Colonic mucosa (tissue), 4 donors: ENCODE data around the gene AAMDC. TPM values are rescaled to one million over a fixed set of nuclear protein-coding genes. Genes with fewer than 3 reads are reported as not detected.
"Not testable (repeated sequence)": the region's sequence is repeated elsewhere in the genome, so short reads cannot be mapped to it uniquely, and the experiment has no call there.

ENCODE experiments used
- DNase-seq: peaks from one replicate; pipeline ENCODE4 v3.0.0-alpha.2; 2020
- H3K27ac ChIP-seq: fragments of 200-600 bp; one replicate; pipeline ENCODE4 v1.8.0; 2021
- H3K27me3 ChIP-seq: fragments of 200-600 bp; one replicate; pipeline ENCODE4 v1.8.0; 2021
- H3K36me3 ChIP-seq: fragments of 200-600 bp; one replicate; pipeline ENCODE4 v1.8.0; 2021
- H3K4me1 ChIP-seq: fragments of 200-600 bp; one replicate; pipeline ENCODE4 v1.8.0; 2021; ENCODE audit warnings: mild to moderate bottlenecking
- H3K4me3 ChIP-seq: fragments of 200-600 bp; one replicate; pipeline ENCODE4 v1.8.0; 2021
- H3K9ac ChIP-seq, 2 donors: one replicate each; pipeline ENCODE4 v1.7.0; 2013; ENCODE audit warnings: control low read depth in 2 of 2, low read depth in 2 of 2, low read length in 2 of 2
- H3K9me3 ChIP-seq: fragments of 200-600 bp; one replicate; pipeline ENCODE4 v1.8.0; 2021
- intact Hi-C: fragments of 100-400 bp; cut with DNase I; formaldehyde crosslinking; loops from one replicate; pipeline ENCODE4 v1.14.1; 2022
- total RNA-seq, 2 donors: library from RNA; stranded (reverse); fragmentation: NEBNext Ultra II Directional in 1 of 2; extraction: Animal tissue kit (Norgen Biotek cat#: 25700) in 1 of 2; gene quantifications; one replicate each; pipeline ENCODE4 v1.2.1, GENCODE V29; 2021
- TF ChIP-seq, protein P1 (sequence below): fragments of 200-600 bp; IDR thresholded peaks from one replicate; pipeline ENCODE4 v1.8.0; 2022; ENCODE audit warnings: antibody characterized with exemption, mild to moderate bottlenecking
- donor health status: healthy.
- donor health status: DM: no; HTN: no; CAD: no.
- donor health status: DM: no; HTN: no; CAD: no.

The AAMDC gene
- total RNA-seq, 2 donors from 2014 or later = 12.9 to 20.0 TPM

DNA sequence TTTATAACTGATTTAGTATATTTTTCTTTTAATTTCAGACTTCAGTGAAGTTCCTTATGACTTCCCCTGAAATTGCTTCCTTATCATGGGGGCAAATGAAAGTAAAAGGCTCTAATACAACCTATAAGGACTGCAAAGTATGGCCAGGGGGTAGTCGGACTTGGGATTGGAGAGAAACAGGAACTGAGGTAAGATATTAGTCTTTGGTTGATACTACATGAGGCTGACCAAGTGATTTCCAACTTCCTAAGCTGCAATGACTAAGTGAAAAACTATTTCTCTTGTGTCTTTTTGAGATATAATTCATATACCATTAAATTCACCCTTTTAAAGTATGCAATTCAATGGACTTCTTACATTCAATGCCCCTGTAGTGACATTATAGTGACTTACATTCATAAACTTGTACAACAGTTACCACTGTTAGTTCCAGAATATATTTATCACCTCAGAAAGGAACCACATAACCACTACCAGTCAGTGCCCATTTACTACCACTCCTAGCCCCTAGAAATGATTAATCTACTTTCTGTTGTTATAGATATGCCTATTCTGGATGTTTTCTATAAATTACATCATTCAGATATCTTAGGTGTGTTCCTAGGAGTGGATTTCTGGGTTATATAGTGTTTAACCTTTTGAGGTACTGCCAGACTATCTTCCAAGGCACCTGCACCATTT lies 21.6 kb downstream of the AAMDC start:
- Histone ChIP-seq H3K4me1 (no peaks in the 10 kb centered on the region), H3K9me3 (no peaks in the 10 kb centered on the region), H3K27ac (no peak overlapping the region), H3K4me3 (no peak overlapping the region), H3K27me3 (no peaks in the 10 kb centered on the region), H3K36me3 (no peaks in the 10 kb centered on the region), H3K9ac (no peak overlapping the region)
- TF ChIP-seq, protein P1, sequence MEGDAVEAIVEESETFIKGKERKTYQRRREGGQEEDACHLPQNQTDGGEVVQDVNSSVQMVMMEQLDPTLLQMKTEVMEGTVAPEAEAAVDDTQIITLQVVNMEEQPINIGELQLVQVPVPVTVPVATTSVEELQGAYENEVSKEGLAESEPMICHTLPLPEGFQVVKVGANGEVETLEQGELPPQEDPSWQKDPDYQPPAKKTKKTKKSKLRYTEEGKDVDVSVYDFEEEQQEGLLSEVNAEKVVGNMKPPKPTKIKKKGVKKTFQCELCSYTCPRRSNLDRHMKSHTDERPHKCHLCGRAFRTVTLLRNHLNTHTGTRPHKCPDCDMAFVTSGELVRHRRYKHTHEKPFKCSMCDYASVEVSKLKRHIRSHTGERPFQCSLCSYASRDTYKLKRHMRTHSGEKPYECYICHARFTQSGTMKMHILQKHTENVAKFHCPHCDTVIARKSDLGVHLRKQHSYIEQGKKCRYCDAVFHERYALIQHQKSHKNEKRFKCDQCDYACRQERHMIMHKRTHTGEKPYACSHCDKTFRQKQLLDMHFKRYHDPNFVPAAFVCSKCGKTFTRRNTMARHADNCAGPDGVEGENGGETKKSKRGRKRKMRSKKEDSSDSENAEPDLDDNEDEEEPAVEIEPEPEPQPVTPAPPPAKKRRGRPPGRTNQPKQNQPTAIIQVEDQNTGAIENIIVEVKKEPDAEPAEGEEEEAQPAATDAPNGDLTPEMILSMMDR = no peak
- intact Hi-C loops = no loop called here
- DNase-seq = no peak

DNA sequence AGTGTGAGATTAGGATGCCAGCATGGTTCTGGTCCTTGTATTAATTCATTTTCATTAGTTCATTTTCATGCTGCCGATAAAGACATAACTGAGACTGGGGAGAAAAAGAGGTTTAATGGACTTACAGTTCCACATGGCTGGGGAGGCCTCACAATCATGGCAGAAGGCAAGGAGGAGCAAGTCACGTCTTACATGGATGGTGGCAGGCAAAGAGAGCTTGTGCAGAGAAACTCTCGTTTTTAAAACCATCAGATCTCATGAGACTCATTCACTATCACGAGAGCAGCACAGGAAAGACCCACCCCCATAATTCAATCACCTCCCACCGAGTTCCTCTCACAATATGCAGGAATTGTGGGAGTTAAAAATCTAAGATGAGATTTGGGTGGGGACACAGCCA lies 22.8 kb downstream of the AAMDC start:
- H3K36me3 ChIP-seq, intact Hi-C loops: not testable (repeated sequence)

GRCh38 chr11:77851503-77851902 lies 30.6 kb downstream of the AAMDC start:
- Histone ChIP-seq H3K4me3 (no peak overlapping the region), H3K9ac (no peak overlapping the region), H3K4me1 (no peaks in the 10 kb centered on the region), H3K27me3 (no peaks in the 10 kb centered on the region), H3K27ac (no peak overlapping the region), H3K9me3 (no peaks in the 10 kb centered on the region), H3K36me3 (no peaks in the 10 kb centered on the region)
- no peak for DNase-seq
- TF ChIP-seq, protein P1 = no peak
- intact Hi-C loops = no loop called here

More for the DNA sequence above, 22.8 kb downstream of the AAMDC start:
- not testable (repeated sequence) for H3K9me3 ChIP-seq, H3K27ac ChIP-seq, DNase-seq, H3K9ac ChIP-seq, H3K27me3 ChIP-seq, H3K4me1 ChIP-seq, H3K4me3 ChIP-seq

DNA sequence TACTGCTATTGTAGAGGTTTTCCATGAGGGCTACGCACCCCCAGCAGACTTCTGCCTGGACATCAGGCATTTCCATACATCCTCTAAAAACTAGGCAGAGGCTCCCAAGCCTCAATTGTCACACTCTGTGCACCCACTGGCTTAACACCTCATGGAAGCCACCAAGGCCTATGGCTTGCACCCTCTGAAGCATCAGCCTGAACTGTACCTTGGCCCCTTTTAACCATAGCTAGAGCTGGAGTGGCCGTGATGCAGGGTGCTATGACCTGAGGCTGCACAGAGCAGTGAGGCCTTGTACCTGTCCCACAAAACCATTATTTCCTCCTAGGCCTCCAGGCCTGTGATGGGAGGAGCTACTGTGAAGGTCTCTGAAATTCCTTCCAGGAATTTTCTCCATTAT lies 33.9 kb downstream of the AAMDC start:
- TF ChIP-seq, protein P1 = no peak
- Histone ChIP-seq H3K36me3 (no peaks in the 10 kb centered on the region), H3K4me3 (no peak overlapping the region), H3K27ac (no peak overlapping the region), H3K4me1 (no peaks in the 10 kb centered on the region), H3K9ac (no peak overlapping the region), H3K9me3 (no peaks in the 10 kb centered on the region), H3K27me3 (no peaks in the 10 kb centered on the region)
- intact Hi-C loops = no loop called here
- DNase-seq = no peak

GRCh38 chr11:77857906-77858457 lies 37.0 kb downstream of the AAMDC start:
- H3K9ac ChIP-seq, H3K27ac ChIP-seq, intact Hi-C loops, H3K9me3 ChIP-seq, H3K4me3 ChIP-seq, H3K36me3 ChIP-seq, H3K27me3 ChIP-seq, DNase-seq, H3K4me1 ChIP-seq: not testable (repeated sequence)

DNA sequence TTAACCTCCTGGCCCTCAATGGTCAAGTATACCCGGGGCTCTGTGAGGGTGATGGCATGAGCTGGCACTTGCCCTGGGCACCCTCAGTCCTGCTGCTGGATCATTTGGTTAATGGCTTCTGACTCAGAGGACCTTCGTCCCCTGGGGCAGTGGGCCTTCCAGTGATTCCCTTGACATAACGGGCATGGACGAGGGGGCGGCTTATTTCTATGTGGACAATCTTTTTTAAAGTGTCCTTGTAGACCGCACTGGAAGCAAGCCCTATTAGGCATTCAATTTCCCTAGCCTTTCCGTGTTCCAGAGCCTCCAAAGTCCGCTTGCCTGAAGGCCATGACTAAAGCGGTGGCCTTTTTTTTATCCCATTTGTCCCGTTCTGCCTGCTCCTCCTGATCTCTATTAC lies 40.5 kb downstream of the AAMDC start:
- H3K27ac ChIP-seq, H3K4me3 ChIP-seq, intact Hi-C loops, H3K36me3 ChIP-seq, H3K27me3 ChIP-seq, H3K9me3 ChIP-seq, H3K9ac ChIP-seq, DNase-seq, H3K4me1 ChIP-seq: not testable (repeated sequence)

DNA sequence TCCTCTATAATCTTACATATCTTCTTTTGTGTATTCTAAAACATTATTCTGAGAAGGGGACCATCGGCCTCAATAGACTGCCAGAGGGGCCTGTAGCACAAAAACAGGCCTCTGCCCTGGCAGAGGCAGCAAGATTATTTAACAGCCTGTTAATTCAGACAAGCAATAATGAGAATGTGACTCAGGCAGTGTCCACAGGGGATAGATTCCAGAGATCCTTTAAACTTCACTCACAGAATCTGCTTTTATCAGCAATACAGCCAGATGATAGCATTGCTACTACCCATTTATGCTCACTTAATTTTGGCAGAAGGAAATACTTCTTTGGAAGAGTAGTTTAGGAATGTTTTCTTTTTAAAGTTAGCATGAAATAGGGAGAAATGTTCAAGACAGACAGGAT lies 44.9 kb downstream of the AAMDC start:
- no peaks in the 10 kb centered on the region for H3K27me3 ChIP-seq
- intact Hi-C loops = no loop called here
- no peak for DNase-seq
- H3K9me3 ChIP-seq = no peaks in the 10 kb centered on the region
- H3K9ac ChIP-seq = no peak overlapping the region
- H3K4me3 ChIP-seq = no peak overlapping the region
- H3K27ac ChIP-seq = no peak overlapping the region
- no peaks in the 10 kb centered on the region for H3K36me3 ChIP-seq
- TF ChIP-seq, protein P1 = no peak
- H3K4me1 ChIP-seq = no peaks in the 10 kb centered on the region
